ENCODE results near the gene CUBN. TPM values are rescaled to one million over a fixed set of nuclear protein-coding genes. Genes with fewer than 3 reads are reported as not detected.

The CUBN gene
- total RNA-seq, 2 donors from 2014 or later: 2.6 to 3.6 TPM

DNA sequence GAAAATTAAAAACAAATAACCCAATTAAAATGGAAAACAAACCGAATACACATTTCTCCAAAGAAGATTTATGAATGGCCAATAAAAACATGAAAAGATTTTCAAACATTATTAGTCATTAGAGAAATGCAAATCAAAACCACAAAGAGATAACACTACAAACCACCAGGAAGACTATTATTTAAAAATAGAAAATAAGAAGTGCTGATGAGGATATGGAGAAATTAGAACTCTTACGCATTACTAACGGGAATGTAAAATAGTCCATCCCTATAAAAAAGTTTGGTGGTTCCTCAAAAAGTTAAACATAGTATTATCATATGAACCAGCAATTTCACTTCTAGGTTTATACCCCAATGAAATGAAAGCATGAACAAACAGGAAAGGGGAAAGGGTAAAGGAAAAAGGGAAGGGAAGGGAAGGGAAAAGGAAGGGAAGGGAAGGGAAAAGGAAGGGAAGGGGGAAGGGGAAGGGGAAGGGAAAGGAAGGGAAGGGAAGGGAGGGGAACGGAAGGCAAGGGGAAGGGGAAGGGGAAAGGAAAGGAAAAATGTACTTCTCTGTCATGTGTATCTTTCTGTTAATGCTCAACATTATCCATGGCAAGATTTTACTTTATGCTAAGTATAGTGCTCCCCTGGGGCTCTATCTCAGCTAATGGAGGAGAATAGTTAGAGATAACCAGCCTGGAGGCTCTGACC lies 187.1 kb downstream of the CUBN start:
- Histone ChIP-seq H3K4me1 (no peaks in the 10 kb centered on the region), H3K27me3 (no peaks in the 10 kb centered on the region), H3K9me3 (no peaks in the 10 kb centered on the region), H3K27ac (no peak overlapping the region), H3K4me3 (no peak overlapping the region), H3K36me3 (replicated peaks in 1 of 2; ENCODE audit: insufficient read depth in 1 of 2, low read depth in 2 of 2) (no peaks in the 10 kb centered on the region)
- no peak for TF ChIP-seq POLR2A (IDR thresholded peaks at IDR 0.05)
- TF ChIP-seq, protein P1, sequence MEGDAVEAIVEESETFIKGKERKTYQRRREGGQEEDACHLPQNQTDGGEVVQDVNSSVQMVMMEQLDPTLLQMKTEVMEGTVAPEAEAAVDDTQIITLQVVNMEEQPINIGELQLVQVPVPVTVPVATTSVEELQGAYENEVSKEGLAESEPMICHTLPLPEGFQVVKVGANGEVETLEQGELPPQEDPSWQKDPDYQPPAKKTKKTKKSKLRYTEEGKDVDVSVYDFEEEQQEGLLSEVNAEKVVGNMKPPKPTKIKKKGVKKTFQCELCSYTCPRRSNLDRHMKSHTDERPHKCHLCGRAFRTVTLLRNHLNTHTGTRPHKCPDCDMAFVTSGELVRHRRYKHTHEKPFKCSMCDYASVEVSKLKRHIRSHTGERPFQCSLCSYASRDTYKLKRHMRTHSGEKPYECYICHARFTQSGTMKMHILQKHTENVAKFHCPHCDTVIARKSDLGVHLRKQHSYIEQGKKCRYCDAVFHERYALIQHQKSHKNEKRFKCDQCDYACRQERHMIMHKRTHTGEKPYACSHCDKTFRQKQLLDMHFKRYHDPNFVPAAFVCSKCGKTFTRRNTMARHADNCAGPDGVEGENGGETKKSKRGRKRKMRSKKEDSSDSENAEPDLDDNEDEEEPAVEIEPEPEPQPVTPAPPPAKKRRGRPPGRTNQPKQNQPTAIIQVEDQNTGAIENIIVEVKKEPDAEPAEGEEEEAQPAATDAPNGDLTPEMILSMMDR (IDR thresholded peaks at IDR 0.05): no peak
- no peak for DNase-seq
- 59 to 77% methylated on average over 4 of the region's 4 CpGs for WGBS, 2 donors
- no peak for ATAC-seq
- intact Hi-C loops (cut with DNase I): no loop called here

DNA sequence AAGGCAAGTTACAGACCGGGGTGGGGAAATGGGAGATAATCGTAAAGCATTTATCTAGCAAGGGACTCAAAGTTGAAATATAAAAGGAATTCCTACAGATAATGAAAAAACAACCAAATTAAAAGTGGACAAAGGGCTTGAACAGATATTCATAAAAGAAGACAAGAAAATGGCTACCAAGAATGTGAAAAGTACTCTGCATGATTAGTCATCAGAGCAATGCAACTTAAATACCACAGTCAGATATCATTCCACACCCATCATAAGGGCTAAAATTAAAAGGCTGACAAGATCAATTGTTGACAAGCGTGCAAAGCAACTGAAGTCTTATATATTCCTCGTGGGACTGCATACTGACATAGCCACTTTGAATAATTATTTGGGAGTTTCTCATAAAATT lies 187.7 kb downstream of the CUBN start:
- Histone ChIP-seq H3K9me3 (no peaks in the 10 kb centered on the region), H3K36me3 (replicated peaks in 1 of 2; ENCODE audit: insufficient read depth in 1 of 2, low read depth in 2 of 2) (no peaks in the 10 kb centered on the region), H3K4me3 (no peak overlapping the region), H3K4me1 (no peaks in the 10 kb centered on the region), H3K27me3 (no peaks in the 10 kb centered on the region), H3K27ac (no peak overlapping the region)
- TF ChIP-seq, protein P1 (IDR thresholded peaks at IDR 0.05): no peak
- ATAC-seq (no peak), DNase-seq (no peak)
- 79 to 86% methylated on average over 4 of the region's 4 CpGs for WGBS, 2 donors
- intact Hi-C loops (cut with DNase I): no loop called here

DNA sequence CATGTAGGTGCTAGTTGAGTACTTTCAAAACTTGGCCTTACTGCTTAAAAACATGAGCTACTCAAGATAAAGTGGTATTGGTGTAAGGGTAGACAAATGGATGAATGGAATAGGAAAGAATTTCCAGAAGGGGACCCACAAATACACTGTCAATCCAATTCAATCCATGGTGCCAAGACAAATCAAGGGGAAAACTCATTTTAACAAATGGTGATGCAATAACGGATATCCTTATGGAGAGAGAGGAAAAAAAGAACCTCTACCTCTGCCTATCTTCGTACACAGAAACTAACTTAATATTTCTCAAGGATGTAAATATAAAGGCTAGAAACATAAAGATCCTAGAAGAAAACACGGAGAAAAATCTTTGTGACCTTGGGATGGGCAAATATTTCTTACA lies 188.5 kb downstream of the CUBN start:
- Histone ChIP-seq H3K4me1 (no peaks in the 10 kb centered on the region), H3K36me3 (replicated peaks in 1 of 2; ENCODE audit: insufficient read depth in 1 of 2, low read depth in 2 of 2) (no peaks in the 10 kb centered on the region), H3K9me3 (no peaks in the 10 kb centered on the region), H3K27ac (no peak overlapping the region), H3K4me3 (no peak overlapping the region), H3K27me3 (no peaks in the 10 kb centered on the region)
- no peak for ATAC-seq
- 73 to 79% methylated on average over 3 of the region's 3 CpGs for WGBS, 2 donors
- TF ChIP-seq, protein P1 (IDR thresholded peaks at IDR 0.05): no peak
- TF ChIP-seq POLR2A (IDR thresholded peaks at IDR 0.05): no peak
- intact Hi-C loops (cut with DNase I): no loop called here
- DNase-seq: no peak

DNA sequence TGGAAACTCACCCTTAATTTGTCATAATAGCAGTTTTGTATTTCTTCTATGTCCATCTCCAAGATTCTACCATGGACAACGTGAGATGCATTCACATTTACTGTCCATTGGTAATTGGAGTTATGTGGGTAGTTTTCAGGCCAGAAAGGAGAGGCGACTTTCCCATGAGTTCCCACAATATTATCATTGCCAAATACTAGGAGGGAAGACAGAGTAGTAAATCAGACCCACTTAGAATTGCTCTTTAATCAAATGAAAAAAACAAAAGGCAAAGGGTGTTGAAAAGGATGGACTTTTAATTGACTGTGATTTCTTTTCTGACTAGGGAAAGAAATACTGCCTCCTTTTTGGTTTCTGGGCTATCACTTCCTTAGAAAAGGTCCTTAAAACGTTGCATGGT lies 190.7 kb downstream of the CUBN start:
- Histone ChIP-seq H3K27ac (no peak overlapping the region), H3K36me3 (replicated peaks in 1 of 2; ENCODE audit: insufficient read depth in 1 of 2, low read depth in 2 of 2) (no peaks in the 10 kb centered on the region)
- WGBS, 2 donors: 64 to 65% methylated on average over 3 of the region's 3 CpGs

More for the DNA sequence above, 190.7 kb downstream of the CUBN start:
- H3K4me3 ChIP-seq: no peak overlapping the region
- no peak for TF ChIP-seq POLR2A (IDR thresholded peaks at IDR 0.05)
- TF ChIP-seq, protein P1 (IDR thresholded peaks at IDR 0.05): no peak
- no peaks in the 10 kb centered on the region for H3K9me3 ChIP-seq
- H3K4me1 ChIP-seq: no peaks in the 10 kb centered on the region
- no peaks in the 10 kb centered on the region for H3K27me3 ChIP-seq
- ATAC-seq: no peak
- intact Hi-C loops (cut with DNase I): no loop called here
- DNase-seq: no peak
